Globus pallidus (tissue), 1 donor: ENCODE results near the gene USF1.
"Not testable (repeated sequence)": the region's sequence is repeated elsewhere in the genome, so short reads cannot be mapped to it uniquely, and the experiment has no call there.

Experiments
- DNase-seq: peaks from one replicate; pipeline ENCODE4 v3.0.0-alpha.2; 2015; ENCODE audit warnings: low spot score

USF1 gene

DNA sequence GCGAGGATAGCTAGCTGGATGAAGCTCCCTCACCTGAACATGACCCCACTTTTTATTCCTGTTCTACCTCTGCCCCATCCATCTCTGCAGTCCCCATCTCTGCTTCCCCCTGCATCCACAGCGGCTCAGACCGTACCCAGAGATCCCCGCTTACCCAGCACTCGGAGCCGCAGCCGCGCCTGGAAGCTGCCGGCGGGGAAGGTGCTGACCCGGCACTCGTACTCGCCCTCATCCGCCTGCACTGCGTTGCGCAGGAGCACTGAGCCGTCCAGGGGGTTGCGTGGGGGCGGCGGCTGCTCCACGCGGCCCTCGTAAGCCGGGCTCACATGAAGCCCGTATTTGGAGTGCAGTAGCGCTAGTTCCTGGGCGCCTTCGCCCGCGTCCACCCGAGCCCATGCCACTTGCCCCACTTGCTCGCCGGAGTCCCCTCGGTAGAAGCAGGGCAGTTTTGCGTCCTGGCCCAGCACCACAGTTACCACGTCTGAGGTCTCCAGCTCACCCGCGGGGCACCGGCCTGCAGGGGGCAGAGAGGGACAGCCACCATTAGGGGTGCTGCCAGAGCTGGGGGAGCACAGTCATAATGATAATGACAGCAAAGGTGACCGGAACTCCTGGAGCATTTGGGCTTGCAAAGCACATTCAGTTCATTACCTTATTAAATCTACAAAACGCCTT is 33.8 kb upstream of the USF1 start:
- no peak for DNase-seq

- no peak for DNase-seq
These were observed 31.6 kb upstream of the USF1 start for GRCh38 chr1:161077426-161077825.

GRCh38 chr1:161076410-161076809 is 30.6 kb upstream of the USF1 start:
- DNase-seq = no peak

GRCh38 chr1:161074676-161075368 is 29.0 kb upstream of the USF1 start:
- no peak for DNase-seq

DNA sequence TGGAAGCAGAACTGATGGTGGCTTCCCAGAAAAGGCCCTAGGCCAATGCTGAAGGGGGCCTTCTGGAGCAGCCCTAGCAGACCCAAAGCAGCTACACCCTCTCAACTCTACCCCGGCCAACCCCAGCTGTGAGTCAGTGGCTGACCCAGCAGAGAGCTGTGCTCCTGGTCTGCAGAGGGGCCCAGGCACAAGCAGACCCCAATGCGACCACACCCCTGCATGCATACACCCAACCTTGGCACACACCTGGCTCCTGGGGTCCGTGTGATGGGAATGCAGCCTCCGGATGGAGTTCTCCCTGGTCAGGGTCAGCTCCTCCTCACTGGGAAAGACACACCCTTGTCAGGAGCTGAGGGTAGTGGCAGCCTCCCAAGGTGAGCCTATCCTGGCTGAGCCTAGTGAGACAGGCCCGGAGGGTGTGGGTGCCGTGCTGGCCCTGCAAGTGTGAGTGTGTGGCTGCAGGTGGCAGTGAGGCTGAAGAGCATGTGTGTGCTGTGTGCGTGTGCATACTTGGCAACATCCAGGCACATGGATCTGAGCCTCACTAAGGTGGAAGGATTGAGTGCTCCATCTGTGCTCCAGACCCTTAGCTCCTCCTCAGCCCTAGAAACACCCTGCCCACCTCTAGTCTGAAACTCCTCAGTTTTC is 27.8 kb upstream of the USF1 start:
- DNase-seq = no peak

DNA sequence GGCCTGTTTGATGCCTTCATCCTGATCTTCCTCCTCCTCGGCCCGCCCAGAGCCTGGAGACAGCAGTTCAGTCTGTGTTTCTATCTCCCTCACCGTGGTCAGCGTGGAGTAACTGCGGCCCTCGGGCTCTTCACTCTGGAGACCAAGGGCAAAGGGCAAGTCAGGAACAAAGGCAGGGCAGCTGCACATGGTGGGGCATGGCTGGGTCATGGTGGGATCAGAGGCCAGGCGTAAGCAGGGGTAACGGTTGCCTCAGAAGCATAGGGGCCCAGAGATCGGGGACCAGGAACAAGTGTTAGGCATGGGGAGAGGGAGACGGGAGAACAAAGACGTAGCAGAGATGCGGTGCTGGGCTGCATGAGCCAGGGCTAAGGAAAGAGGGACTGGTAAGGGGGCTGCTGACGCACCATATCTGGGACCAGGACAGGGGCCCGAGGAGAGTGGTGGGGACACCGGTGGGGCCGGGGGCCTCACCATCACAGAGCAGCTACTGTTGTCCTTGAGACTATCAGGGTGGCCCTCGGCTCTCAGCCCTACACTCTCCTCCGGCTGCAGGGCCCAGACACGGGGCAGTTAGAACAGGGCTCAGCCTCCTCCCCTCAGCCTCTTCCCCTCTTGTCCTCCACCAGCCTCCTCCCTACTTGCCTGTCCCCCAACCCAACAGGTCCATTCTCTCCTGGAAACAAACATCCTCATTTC is 27.1 kb upstream of the USF1 start:
- DNase-seq = no peak

DNA sequence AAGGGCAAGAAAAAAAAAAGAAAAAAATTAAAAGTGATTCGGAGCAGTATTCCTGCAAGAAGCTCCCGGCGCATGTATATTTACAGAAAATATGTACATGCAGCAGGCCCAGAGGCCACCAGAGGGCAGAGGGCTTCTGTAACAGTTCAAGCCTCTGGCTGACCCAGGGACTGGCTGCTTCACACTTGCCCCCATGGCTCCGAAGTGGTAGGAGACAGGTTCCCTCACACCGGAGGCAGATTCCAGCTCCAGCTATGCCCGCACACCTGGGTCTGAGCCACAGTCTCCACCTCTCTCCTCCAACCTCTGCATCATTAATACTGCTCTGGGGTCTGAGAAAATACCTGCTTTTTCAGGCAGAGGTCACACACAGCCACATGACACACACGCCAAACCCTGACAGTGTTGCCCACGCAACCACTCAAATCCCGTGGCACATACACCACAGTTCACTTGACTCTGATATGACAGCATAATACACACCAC is 26.2 kb upstream of the USF1 start:
- DNase-seq = no peak

DNA sequence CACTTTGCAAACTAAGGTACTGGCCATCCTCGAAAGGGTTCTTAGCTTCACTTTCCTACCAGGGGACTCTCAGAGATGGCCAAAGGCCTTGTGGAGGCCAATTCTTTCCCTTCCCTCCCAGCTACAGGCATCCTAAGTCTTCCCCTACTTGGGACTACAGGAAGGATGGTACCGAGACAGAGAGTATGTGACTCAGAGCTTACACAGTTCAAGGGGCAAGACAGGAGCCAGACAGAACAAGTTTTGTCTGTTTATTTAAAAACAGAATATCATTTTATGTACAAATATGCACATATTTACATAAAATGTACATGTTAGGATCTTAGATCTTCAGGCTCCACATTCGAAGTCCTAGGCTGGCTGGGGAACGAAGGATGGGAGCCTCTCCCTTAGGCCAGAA is 25.0 kb upstream of the USF1 start:
- DNase-seq = no peak

GRCh38 chr1:161069731-161070270 is 24.0 kb upstream of the USF1 start, which contains the start of gene ARHGAP30:
Gene ARHGAP30 (minus strand): TSS chr1:161069891. CDS start chr1:161069624, 267 bp downstream.
- DNase-seq = peak; percentile 63

DNA sequence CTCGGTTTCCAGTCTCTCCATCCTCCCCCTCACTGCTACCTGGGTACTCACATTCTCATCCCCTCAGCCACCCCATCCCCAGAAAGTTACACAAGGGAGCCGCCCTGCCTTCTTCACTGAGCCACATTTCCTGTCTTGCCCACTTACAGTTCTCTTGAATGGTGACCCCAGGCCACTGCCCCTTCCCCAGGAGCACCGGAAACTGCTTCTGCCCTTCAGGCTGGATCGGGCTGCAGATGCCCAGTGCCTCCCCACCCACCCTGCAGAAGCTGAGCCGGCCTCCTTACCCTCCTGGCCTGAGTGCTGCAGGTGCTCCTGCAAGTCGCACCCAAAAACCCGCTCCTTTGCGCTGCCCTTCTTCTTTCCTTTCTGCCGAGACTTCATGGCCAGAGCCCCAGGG is 23.5 kb upstream of the USF1 start:
- DNase-seq = no peak

DNA sequence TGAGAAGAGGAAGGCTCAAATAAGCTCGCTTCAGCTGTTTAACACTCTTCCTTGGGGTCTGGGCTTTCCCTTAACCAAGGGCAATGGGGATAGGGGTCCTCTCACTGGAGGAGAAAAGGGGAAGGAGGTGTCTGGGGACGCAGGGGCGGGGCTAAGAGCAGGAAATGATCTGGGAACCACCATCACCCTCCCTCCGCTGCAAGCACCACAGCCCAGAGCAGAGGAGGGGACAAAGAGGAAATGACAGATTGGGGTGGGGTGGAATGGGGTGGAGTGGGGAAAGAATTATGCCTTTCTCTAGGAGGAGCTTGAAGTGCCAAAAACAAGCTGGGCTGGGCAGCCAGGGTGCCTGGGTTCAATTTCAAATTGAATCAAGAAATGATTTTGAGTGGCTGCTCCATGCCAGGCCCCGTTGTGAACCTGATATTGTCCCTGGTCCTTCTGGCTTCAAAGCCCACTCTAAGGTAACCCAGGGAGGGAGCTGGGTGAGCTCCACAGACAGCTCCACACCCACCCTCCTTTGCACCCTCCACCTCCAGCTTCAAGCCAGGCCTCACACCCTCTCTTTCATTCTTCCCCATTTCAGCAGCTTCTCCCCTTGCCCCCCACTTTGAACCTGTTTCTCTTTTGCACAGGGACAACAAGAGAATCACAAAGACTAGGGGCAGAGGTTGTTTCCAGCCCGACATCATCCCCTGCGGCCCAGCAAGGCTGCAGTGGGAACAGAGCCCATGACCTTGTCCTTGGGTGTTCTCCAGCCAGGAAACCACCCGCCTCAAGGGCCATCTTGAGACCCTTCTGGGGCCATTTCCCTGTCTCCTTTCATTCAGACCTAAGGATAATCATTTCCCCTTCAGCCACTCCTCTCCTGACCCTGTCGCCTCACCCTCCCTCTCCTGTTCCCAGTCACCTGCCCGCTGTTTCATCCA is 22.8 kb upstream of the USF1 start:
- DNase-seq = peak; percentile 67

GRCh38 chr1:161066694-161067093 is 20.9 kb upstream of the USF1 start:
- DNase-seq = no peak

DNA sequence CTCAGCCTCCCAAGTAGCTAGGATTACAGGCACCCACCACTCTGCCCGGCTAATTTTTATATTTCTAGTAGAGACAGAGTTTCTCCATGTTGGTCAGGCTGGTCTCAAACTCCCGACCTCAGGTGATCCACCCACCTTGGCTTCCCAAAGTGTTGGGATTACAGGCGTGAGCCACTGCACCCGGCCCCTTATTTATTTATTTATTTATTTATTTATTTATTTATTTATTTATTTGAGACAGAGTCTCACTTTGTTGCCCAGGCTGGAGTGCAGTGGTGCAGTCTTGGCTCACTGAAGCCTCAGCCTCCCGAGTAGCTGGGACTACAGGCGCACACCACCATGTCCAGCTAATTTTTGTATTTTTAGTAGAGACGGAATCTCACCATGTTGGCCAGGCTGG is 19.9 kb upstream of the USF1 start:
- not testable (repeated sequence) for DNase-seq

GRCh38 chr1:161063936-161064335 is 18.2 kb upstream of the USF1 start:
- not testable (repeated sequence) for DNase-seq

DNA sequence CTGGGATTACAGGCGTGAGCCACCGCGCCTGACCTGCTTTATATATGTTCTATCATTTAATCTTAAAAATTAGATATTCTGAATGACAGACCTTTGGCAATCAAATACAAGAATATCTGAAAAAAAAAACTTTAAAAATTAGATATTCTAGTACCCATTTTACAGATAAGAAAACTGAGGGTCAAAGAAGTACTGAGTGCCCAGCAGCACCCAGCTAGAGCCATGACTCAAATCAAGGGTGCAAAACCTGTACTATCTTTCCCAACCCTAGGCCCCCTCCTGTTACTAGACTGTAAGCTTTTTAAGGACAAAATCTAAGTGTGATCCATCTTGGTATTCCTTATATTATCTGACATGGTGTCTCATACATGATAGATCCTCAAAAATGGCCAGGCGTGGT is 15.6 kb upstream of the USF1 start:
- DNase-seq = no peak

GRCh38 chr1:161059293-161059692 is 13.5 kb upstream of the USF1 start:
- DNase-seq = no peak

- no peak for DNase-seq
These were observed 9.0 kb upstream of the USF1 start for GRCh38 chr1:161054805-161055204.

- DNase-seq = no peak
These were observed 8.5 kb upstream of the USF1 start for GRCh38 chr1:161054232-161054631.

DNA sequence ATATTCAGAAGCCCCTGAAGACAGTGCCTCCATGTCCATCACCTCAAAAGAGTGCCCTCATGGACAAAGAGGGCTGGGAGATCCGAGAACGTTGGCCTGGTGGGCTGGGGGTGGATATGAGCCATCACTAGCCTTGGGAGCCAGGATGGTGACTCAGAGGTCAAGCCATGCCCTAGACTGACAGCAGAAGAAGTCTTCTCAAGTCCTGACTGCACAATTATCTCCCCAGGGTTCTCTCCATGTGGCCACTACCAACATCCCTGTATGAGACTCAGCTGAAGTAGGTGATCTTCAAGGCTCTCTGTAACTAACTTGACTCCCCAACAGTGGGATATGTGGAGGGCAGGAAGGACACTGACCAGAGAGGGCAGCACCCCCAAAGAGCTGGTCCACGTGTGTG is 7.1 kb upstream of the USF1 start:
- DNase-seq = no peak

- no peak for DNase-seq
These were observed 5.4 kb upstream of the USF1 start for GRCh38 chr1:161051219-161051618.
